Measurements from ENCODE around the gene PRKCB.

The PRKCB gene

DNA sequence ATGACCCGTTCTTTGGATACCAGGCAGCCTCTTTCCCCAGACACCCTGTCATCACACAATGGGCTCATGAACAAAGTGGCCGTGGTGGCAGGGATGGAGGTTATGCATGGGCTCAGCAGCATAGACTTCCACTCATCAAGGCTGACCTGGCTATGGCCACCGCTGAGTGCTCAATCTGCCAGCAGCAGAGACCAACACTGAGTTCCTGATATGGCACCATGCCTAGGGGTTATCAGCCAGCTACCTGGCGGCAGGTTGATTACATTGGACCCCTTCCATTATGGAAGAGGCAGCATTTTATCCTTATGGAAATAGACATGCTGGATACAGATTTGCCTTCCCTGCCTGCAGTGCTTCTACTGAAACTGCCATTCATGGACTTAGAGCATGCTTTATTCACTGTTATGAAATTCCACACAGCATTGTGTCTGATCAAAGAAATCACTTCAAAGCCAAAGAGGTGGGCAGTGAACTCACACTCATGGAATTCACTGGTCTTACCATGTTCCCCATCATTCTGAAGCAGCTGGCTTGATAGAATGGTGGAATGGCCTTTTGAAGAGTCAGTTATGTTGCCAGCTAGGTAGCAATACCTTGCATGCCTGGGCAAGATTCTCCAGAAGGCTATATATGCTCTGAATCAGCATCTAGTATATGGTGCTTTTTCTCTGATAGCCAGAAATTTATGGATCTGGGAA lies 160.6 kb downstream of the PRKCB start:
- TF ChIP-seq, protein P1, sequence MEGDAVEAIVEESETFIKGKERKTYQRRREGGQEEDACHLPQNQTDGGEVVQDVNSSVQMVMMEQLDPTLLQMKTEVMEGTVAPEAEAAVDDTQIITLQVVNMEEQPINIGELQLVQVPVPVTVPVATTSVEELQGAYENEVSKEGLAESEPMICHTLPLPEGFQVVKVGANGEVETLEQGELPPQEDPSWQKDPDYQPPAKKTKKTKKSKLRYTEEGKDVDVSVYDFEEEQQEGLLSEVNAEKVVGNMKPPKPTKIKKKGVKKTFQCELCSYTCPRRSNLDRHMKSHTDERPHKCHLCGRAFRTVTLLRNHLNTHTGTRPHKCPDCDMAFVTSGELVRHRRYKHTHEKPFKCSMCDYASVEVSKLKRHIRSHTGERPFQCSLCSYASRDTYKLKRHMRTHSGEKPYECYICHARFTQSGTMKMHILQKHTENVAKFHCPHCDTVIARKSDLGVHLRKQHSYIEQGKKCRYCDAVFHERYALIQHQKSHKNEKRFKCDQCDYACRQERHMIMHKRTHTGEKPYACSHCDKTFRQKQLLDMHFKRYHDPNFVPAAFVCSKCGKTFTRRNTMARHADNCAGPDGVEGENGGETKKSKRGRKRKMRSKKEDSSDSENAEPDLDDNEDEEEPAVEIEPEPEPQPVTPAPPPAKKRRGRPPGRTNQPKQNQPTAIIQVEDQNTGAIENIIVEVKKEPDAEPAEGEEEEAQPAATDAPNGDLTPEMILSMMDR (conservative IDR thresholded peaks at IDR 0.05; ENCODE audit: low read depth, low read length) = no peak
- H3K4me3 ChIP-seq (ENCODE audit: low read depth, low read length) = no peak overlapping the region
- DNase-seq (ENCODE audit: low read depth) = no peak

DNA sequence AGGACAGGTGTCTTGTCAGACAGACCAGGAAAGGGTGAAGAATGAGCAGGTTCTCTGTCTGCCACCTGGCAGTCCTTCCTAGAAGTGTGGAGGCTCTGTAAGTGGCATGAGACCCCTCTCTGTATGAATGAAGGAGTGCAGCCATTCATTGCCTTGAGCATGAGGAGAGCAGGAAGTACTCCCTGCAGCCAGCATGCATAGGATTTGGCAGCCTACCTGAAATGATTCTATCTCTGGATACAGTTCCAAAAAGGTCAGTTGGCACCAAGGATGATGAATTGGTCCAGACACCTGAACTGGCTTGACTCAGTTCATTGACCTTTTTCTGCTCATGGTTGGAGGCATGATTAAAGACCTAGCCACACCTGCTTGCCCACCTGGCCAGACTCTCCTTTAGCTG lies 163.0 kb downstream of the PRKCB start:
- DNase-seq (ENCODE audit: low read depth) = no peak
- TF ChIP-seq, protein P1 (conservative IDR thresholded peaks at IDR 0.05; ENCODE audit: low read depth, low read length) = no peak
- H3K4me3 ChIP-seq (ENCODE audit: low read depth, low read length) = no peak overlapping the region

DNA sequence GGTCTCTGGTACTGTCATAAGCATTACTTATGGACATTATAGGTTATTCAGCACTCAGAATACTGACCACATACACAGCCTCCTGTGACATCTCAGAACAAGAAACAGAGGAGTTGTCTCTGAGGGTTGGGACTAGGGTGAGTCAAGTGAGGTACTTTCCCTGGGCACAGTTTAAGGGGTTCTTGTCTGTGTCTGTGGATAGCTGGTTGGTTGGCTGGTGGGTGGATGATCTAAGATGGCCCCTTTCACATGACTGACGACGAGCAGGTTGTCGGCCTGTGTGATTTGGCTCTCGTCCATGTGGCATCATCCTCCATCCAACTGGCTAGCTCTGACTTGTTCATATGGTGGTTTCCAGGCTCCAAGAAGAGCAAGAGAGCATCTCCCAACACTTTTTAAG lies 163.9 kb downstream of the PRKCB start:
- no peak for DNase-seq (ENCODE audit: low read depth)
- TF ChIP-seq, protein P1 (conservative IDR thresholded peaks at IDR 0.05; ENCODE audit: low read depth, low read length) = no peak

DNA sequence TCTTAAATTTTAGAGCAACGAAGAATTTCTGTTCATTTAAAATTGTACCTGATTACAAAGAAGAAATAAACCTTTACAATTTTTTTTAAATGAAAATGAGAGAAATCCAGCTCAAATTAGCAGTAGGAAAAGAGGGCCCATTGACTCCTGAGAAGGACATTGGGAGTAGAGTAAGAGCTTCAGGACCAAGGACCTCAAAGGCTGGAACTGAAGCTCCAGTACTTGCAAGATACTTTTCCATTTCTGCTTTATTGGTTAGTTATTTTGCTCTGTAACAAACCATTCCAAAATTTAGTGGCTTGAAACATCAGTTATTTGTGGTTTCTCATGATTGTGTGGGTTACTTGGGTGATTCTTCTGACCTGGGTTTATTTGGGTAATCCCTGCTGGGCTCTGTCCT lies 165.9 kb downstream of the PRKCB start:
- DNase-seq (ENCODE audit: low read depth) = no peak
- TF ChIP-seq, protein P1 (conservative IDR thresholded peaks at IDR 0.05; ENCODE audit: low read depth, low read length) = no peak
- no peak overlapping the region for H3K4me3 ChIP-seq (ENCODE audit: low read depth, low read length)

More for the DNA sequence above, 163.9 kb downstream of the PRKCB start:
- H3K4me3 ChIP-seq (ENCODE audit: low read depth, low read length) = no peak overlapping the region

DNA sequence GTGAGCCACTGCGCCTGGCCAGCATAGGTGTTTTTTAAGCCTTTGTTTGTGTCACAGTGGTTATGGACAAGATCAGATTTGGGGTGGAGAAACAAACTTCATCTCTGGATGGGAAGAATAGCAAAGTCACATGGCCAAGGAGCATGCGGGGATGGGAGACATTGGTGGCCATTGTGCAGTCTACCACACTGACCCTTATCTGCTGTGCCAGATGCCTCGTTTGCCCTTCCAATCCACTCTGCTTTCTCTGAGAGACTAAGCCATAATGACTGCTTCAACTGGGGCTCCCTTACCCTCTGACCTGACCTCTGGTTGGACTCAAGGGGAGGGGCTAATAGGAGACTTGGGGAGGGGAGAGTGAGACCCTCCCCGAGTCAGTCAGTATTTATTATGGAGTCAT lies 166.8 kb downstream of the PRKCB start:
- DNase-seq (ENCODE audit: low read depth) = no peak
- TF ChIP-seq, protein P1 (conservative IDR thresholded peaks at IDR 0.05; ENCODE audit: low read depth, low read length) = no peak
- no peak overlapping the region for H3K4me3 ChIP-seq (ENCODE audit: low read depth, low read length)

DNA sequence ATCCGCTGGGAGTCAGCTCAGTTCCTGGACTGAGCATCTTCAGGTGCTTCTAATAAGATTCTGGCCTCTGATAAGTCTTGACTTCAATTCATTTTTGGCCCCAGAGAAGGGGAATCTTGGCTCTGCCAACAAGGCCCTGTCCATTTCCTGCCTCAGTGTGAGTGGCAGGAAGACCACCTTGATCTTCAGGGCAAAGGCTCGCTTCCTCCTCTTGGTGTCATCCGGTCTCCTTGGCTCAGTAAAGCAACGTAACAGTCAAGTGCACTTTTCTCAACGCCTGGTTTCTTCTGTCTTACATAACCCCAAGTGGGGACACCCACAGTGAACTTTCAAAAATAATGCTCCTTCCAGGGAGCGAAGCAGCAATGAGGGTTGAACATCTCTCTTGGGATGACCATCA lies 169.8 kb downstream of the PRKCB start:
- no peak overlapping the region for H3K4me3 ChIP-seq (ENCODE audit: low read depth, low read length)
- TF ChIP-seq, protein P1 (conservative IDR thresholded peaks at IDR 0.05; ENCODE audit: low read depth, low read length) = no peak
- DNase-seq (ENCODE audit: low read depth) = no peak

DNA sequence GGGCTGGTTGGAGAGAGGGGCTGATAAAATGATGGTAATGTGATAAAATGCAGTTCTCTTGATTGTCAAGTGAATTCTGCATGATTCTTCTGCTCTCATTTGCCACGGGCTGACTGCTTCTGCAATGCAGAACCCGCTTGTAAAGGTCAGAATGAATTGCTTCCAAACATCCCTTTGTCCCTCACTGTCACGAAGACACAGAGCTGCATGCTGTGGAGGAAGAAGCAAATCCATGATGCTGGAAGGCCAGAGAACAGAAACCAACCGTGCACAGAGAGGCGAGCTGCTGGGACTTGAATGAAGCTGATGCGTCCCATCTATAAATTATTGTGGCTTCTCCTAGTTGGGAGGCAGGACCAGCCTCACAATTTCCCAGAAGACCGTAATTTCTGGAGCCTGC lies 171.6 kb downstream of the PRKCB start:
- TF ChIP-seq, protein P1 (conservative IDR thresholded peaks at IDR 0.05; ENCODE audit: low read depth, low read length) = no peak
- no peak overlapping the region for H3K4me3 ChIP-seq (ENCODE audit: low read depth, low read length)
- DNase-seq (ENCODE audit: low read depth) = no peak
